HEK293T (cell line): ENCODE measurements around the gene PMIS2.
A peak's percentile ranks its signal among the peaks of the same experiment; 100 is the strongest.

Source experiments
- CTCF ChIA-PET: fragments of 350-600 bp; formaldehyde crosslinking; extraction: SDS; loops from one replicate; lab custom pipeline; 2021; ENCODE audit warnings: antibody characterized with exemption, inconsistent platforms; lab: Yijun Ruan, JAX
- POLR2A ChIA-PET: fragments of 350-600 bp; formaldehyde crosslinking; extraction: SDS; loops from one replicate; lab custom pipeline; 2020; ENCODE audit warnings: antibody characterized with exemption, inconsistent platforms; lab: Yijun Ruan, JAX
- DNase-seq: peaks from one replicate; pipeline ENCODE4 v3.0.0; 2012; ENCODE audit warnings: mixed read lengths; ENCODE audit errors: extremely low spot score
- ARNT ChIP-seq: fragments of 450-650 bp; IDR thresholded peaks from 2 replicates; pipeline ENCODE4 v1.6.1; 2017; ENCODE audit warnings: mild to moderate bottlenecking
- BHLHE40 ChIP-seq: fragments of 450-650 bp; IDR thresholded peaks from 2 replicates; pipeline ENCODE4 v1.6.1; 2016; ENCODE audit warnings: mild to moderate bottlenecking, moderate library complexity, borderline replicate concordance
- CTBP1 ChIP-seq: fragments of 450-650 bp; IDR thresholded peaks from 2 replicates; pipeline ENCODE4 v1.6.1; 2016; ENCODE audit warnings: borderline replicate concordance
- ELF4 ChIP-seq: fragments of 450-650 bp; IDR thresholded peaks from 2 replicates; pipeline ENCODE4 v1.6.1; 2017; ENCODE audit warnings: antibody characterized with exemption
- FOXA1 ChIP-seq: fragments of 450-650 bp; IDR thresholded peaks from 2 replicates; pipeline ENCODE4 v1.6.1; 2016; ENCODE audit warnings: mild to moderate bottlenecking
- FOXK2 ChIP-seq: fragments of 450-650 bp; IDR thresholded peaks from 2 replicates; pipeline ENCODE4 v1.6.1; 2016; ENCODE audit warnings: mild to moderate bottlenecking
- FOXM1 ChIP-seq: fragments of 450-650 bp; IDR thresholded peaks from 2 replicates; pipeline ENCODE4 v1.6.1; 2017; ENCODE audit warnings: mild to moderate bottlenecking, borderline replicate concordance
- HDGF ChIP-seq: fragments of 450-650 bp; IDR thresholded peaks from 2 replicates; pipeline ENCODE4 v1.6.1; 2017; ENCODE audit warnings: antibody characterized with exemption, borderline replicate concordance
- L3MBTL2 ChIP-seq: fragments of 450-650 bp; conservative IDR thresholded peaks from 2 replicates; pipeline ENCODE4 v1.6.1; 2016; ENCODE audit warnings: mild to moderate bottlenecking
- LEF1 ChIP-seq: fragments of 450-650 bp; IDR thresholded peaks from 2 replicates; pipeline ENCODE4 v1.6.1; 2017; ENCODE audit warnings: mild to moderate bottlenecking, borderline replicate concordance
- NFRKB ChIP-seq: fragments of 450-650 bp; IDR thresholded peaks from 2 replicates; pipeline ENCODE4 v1.6.1; 2016; ENCODE audit warnings: mild to moderate bottlenecking, moderate library complexity
- PKNOX1 ChIP-seq: fragments of 450-650 bp; IDR thresholded peaks from 2 replicates; pipeline ENCODE4 v1.6.1; 2016
- SP1 ChIP-seq: fragments of 450-650 bp; IDR thresholded peaks from 2 replicates; pipeline ENCODE4 v1.6.1; 2017
- SUZ12 ChIP-seq: fragments of 450-650 bp; IDR thresholded peaks from 2 replicates; pipeline ENCODE4 v1.6.1; 2016; ENCODE audit warnings: mild to moderate bottlenecking
- TARDBP ChIP-seq: fragments of 450-650 bp; IDR thresholded peaks from 2 replicates; pipeline ENCODE4 v1.6.1; 2016
- ZNF384 ChIP-seq: fragments of 450-650 bp; IDR thresholded peaks from 2 replicates; pipeline ENCODE4 v1.6.1; 2016

The PMIS2 gene

GRCh38 chr19:35609851-35610353 lies 23.9 kb downstream of the PMIS2 start:
- ChIA-PET POLR2A (interaction anchor here (1.2 kb wide), 1 partner anchor 28 kb away, joined by 4 read pairs; no protein-coding TSS in a partner anchor), CTCF (no interaction called here)
- no peak for DNase-seq
- no peak for TF ChIP-seq TARDBP
- no peak for TF ChIP-seq L3MBTL2
- TF ChIP-seq ZNF384 = no peak
- TF ChIP-seq SUZ12 = no peak
- no peak for TF ChIP-seq FOXK2
- TF ChIP-seq ARNT = no peak
- TF ChIP-seq ELF4 = no peak
- no peak for TF ChIP-seq SP1
- TF ChIP-seq CTBP1 = no peak
- TF ChIP-seq PKNOX1 = no peak
- no peak for TF ChIP-seq LEF1
- no peak for TF ChIP-seq NFRKB
- TF ChIP-seq BHLHE40 = no peak
- TF ChIP-seq FOXA1 = no peak

GRCh38 chr19:35612224-35612558 lies 26.2 kb downstream of the PMIS2 start:
- no peak for DNase-seq
- CTCF ChIA-PET = interaction anchor here (0.6 kb wide), 2 partner anchors 12 to 41 kb away, joined by 4 to 6 read pairs; no protein-coding TSS in a partner anchor
- POLR2A ChIA-PET = interaction anchor here (0.6 to 2.8 kb wide), 10 partner anchors 11 to 136 kb away, joined by 3 to 16 read pairs (median 6); partner anchors contain the start of genes COX6B1 and LIN37
- TF ChIP-seq BHLHE40 (no peak), FOXA1 (no peak), FOXM1 (no peak), FOXK2 (no peak), NFRKB (no peak), HDGF (no peak), ARNT (no peak), SUZ12 (no peak), L3MBTL2 (no peak), CTBP1 (no peak), ELF4 (no peak), SP1 (no peak), ZNF384 (no peak), PKNOX1 (no peak), LEF1 (no peak), TARDBP (no peak)

- POLR2A ChIA-PET = interaction anchor here (0.6 to 2.8 kb wide), 11 partner anchors 11 to 135 kb away, joined by 3 to 16 read pairs (median 5); partner anchors contain the start of genes COX6B1 and LIN37
- CTCF ChIA-PET = interaction anchor here (0.6 to 0.7 kb wide), 2 partner anchors 40 to 64 kb away, joined by 4 to 6 read pairs; no protein-coding TSS in a partner anchor
- peak; percentile 99 for DNase-seq
- TF ChIP-seq ELF4 (no peak), L3MBTL2 (peak; percentile 93)
These were observed 26.8 kb downstream of the PMIS2 start, which contains the start of gene HAUS5 for GRCh38 chr19:35612559-35613321. Gene HAUS5, plus strand, starts transcription at chr19:35612735. Its CDS starts 60 bp downstream, at chr19:35612795.

GRCh38 chr19:35613574-35613973 lies 27.6 kb downstream of the PMIS2 start:
- TF ChIP-seq ARNT = no peak
- no peak for TF ChIP-seq CTBP1
- no peak for TF ChIP-seq BHLHE40
- TF ChIP-seq LEF1 = no peak
- TF ChIP-seq ZNF384 = no peak
- no peak for TF ChIP-seq TARDBP
- no peak for TF ChIP-seq ELF4
- TF ChIP-seq NFRKB = no peak
- no peak for TF ChIP-seq FOXA1
- no peak for TF ChIP-seq L3MBTL2
- no peak for TF ChIP-seq HDGF
- TF ChIP-seq FOXM1 = no peak
- no peak for TF ChIP-seq SUZ12
- TF ChIP-seq SP1 = no peak
- TF ChIP-seq FOXK2 = no peak
- no peak for TF ChIP-seq PKNOX1
- POLR2A ChIA-PET = interaction anchor here (0.9 to 2.8 kb wide), 8 partner anchors 9 to 131 kb away, joined by 3 to 16 read pairs (median 6); partner anchors contain the start of gene COX6B1
- DNase-seq = no peak
- CTCF ChIA-PET = interaction anchor here (0.6 to 0.7 kb wide), 2 partner anchors 16 to 65 kb away, joined by 4 to 6 read pairs; no protein-coding TSS in a partner anchor

- TF ChIP-seq ZNF384 = no peak
- no peak for TF ChIP-seq FOXA1
- TF ChIP-seq SUZ12 = no peak
- no peak for TF ChIP-seq LEF1
- TF ChIP-seq FOXK2 = no peak
- TF ChIP-seq L3MBTL2 = no peak
- TF ChIP-seq PKNOX1 = no peak
- TF ChIP-seq BHLHE40 = no peak
- TF ChIP-seq NFRKB = no peak
- TF ChIP-seq ARNT = no peak
- no peak for TF ChIP-seq CTBP1
- ChIA-PET POLR2A (no interaction called here), CTCF (no interaction called here)
- DNase-seq = no peak
These were observed 29.1 kb downstream of the PMIS2 start for GRCh38 chr19:35615036-35615435.
